ENCODE results near the gene ABI3BP. TPM values are rescaled to one million over a fixed set of nuclear protein-coding genes. Genes with fewer than 3 reads are reported as not detected.

The ABI3BP gene
- total RNA-seq, 3 donors from 2014 or later, result 13.5 to 70.8 (median 47.0) TPM

DNA sequence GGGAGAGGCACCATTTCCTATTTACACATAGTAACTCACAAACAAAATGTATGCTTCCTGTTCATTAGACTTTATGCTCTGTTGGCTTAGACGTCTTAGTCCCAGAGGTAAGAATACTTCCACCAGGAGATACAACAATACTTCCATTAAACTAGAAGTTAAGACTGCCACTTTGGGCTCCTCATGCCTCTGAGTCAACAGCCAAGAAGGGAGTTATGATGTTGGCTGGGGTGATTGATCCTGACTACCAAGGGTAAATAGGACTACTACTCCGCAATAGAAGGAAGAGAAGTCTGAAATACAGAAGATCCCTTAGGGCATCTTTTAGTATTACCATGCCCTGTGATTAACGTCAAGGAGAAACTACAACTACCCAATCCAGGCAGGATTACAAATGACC lies 43.5 kb upstream of the ABI3BP start:
- no peak overlapping the region for H3K4me3 ChIP-seq
- no peaks in the 10 kb centered on the region for H3K4me1 ChIP-seq (ENCODE audit: low read depth)
- no peak for DNase-seq
- TF ChIP-seq, protein P1, sequence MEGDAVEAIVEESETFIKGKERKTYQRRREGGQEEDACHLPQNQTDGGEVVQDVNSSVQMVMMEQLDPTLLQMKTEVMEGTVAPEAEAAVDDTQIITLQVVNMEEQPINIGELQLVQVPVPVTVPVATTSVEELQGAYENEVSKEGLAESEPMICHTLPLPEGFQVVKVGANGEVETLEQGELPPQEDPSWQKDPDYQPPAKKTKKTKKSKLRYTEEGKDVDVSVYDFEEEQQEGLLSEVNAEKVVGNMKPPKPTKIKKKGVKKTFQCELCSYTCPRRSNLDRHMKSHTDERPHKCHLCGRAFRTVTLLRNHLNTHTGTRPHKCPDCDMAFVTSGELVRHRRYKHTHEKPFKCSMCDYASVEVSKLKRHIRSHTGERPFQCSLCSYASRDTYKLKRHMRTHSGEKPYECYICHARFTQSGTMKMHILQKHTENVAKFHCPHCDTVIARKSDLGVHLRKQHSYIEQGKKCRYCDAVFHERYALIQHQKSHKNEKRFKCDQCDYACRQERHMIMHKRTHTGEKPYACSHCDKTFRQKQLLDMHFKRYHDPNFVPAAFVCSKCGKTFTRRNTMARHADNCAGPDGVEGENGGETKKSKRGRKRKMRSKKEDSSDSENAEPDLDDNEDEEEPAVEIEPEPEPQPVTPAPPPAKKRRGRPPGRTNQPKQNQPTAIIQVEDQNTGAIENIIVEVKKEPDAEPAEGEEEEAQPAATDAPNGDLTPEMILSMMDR (IDR thresholded peaks at IDR 0.05), result no peak
- no peak for ATAC-seq
- no peaks in the 10 kb centered on the region for H3K36me3 ChIP-seq (ENCODE audit: low read depth)
- intact Hi-C loops (cut with DNase I, micrococcal nuclease), result no loop called here
- peaks cover 7% of the 10 kb centered on the region for H3K9me3 ChIP-seq

DNA sequence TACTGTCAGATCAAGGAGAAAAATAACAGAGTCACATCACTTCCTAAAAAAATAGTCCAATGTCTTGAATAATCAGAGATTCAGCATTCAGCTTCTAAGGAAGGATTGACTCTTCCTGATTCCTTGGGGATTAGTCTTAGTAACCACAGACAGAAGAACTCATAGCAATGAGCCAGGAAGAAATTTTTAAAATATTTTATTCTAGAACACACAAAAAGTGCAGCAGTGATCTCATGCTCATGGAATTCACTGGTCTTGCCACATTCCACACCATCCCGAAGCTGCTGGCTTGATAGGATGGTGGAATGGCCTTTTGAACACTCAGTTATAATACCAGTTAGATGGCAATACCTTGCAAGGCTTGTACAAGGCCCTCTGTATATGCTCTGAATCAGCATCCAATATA lies 43.0 kb upstream of the ABI3BP start:
- Histone ChIP-seq H3K36me3 (ENCODE audit: low read depth) (no peaks in the 10 kb centered on the region), H3K4me1 (ENCODE audit: low read depth) (no peaks in the 10 kb centered on the region), H3K9me3 (peaks cover 7% of the 10 kb centered on the region), H3K4me3 (no peak overlapping the region)
- TF ChIP-seq, protein P1 (IDR thresholded peaks at IDR 0.05), result no peak
- peak; percentile 21 for ATAC-seq
- DNase-seq, result no peak
- intact Hi-C loops (cut with DNase I, micrococcal nuclease), result no loop called here

DNA sequence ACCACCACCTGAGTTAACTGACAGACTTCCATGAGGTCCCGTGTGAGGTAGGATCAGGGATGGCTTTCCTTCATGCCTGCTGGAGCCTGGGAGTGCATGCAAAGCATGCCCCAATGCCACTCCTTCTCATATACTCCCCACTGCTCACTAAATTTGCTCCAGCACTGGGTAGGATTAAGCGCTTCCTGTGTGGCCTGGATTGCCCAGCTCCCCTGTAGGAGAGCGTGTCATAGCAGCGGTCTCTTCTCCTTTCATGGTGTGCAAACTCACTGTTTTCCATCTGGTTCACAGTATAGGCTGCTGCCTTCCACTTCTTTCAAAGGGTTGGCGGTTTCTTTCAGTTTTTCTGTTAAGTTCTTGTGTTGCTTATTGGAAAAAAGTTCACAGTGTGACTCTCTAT lies 34.1 kb upstream of the ABI3BP start:
- no peak for ATAC-seq
- TF ChIP-seq, protein P1 (IDR thresholded peaks at IDR 0.05), result no peak
- no peak overlapping the region for H3K4me3 ChIP-seq
- no peaks in the 10 kb centered on the region for H3K4me1 ChIP-seq (ENCODE audit: low read depth)
- peaks cover 6% of the 10 kb centered on the region for H3K9me3 ChIP-seq
- intact Hi-C loops (cut with DNase I, micrococcal nuclease), result no loop called here
- DNase-seq, result no peak
- H3K36me3 ChIP-seq (ENCODE audit: low read depth), result no peaks in the 10 kb centered on the region

DNA sequence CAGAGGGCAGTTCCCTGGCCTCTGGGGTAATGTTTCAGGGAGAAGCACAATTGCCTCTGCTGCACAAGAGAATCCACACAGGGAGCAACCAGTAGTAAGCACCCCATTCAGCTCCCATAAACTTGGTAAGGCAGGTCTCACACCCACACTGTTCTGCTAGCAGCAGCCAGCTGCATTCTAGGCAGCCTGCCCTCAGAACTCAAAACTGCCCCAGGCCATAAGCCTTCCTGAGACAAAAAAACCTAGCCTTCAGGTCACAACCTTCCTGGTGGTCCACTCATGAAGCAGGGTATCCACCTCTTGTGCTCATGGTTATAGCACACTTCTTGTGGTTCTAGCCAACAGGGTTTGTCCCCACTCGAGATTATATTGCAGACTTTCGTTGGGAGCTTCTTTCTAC lies 33.7 kb upstream of the ABI3BP start:
- intact Hi-C loops (cut with DNase I, micrococcal nuclease), result no loop called here
- DNase-seq (no peak), ATAC-seq (no peak)
- Histone ChIP-seq H3K9me3 (peaks cover 2% of the 10 kb centered on the region), H3K36me3 (ENCODE audit: low read depth) (no peaks in the 10 kb centered on the region), H3K4me3 (no peak overlapping the region), H3K4me1 (ENCODE audit: low read depth) (no peaks in the 10 kb centered on the region)
- TF ChIP-seq, protein P1 (IDR thresholded peaks at IDR 0.05), result no peak

DNA sequence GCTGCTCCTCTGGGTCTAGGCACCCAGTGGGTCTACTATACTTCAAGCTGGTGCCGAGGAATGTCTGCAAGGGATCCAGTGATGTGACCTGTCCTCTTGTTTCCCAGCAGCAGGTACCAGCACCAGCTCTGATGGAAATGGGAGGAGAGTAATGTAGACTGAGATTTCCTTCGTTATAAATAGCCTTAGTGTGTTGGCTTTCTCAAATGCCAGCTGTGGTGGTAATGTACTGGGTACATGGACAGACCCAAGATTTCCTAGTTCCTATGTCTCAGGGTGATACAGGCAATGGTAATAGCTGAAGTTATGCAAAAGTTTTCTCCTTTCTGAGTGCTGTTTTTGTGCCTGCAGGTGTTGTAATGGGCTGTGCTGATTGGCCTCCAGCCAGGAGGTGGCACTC lies 33.0 kb upstream of the ABI3BP start:
- H3K4me3 ChIP-seq, result no peak overlapping the region
- H3K9me3 ChIP-seq, result no peaks in the 10 kb centered on the region
- TF ChIP-seq, protein P1 (IDR thresholded peaks at IDR 0.05), result no peak
- DNase-seq (no peak), ATAC-seq (no peak)
- intact Hi-C loops (cut with DNase I, micrococcal nuclease), result no loop called here
- H3K36me3 ChIP-seq (ENCODE audit: low read depth), result no peaks in the 10 kb centered on the region
- no peaks in the 10 kb centered on the region for H3K4me1 ChIP-seq (ENCODE audit: low read depth)

DNA sequence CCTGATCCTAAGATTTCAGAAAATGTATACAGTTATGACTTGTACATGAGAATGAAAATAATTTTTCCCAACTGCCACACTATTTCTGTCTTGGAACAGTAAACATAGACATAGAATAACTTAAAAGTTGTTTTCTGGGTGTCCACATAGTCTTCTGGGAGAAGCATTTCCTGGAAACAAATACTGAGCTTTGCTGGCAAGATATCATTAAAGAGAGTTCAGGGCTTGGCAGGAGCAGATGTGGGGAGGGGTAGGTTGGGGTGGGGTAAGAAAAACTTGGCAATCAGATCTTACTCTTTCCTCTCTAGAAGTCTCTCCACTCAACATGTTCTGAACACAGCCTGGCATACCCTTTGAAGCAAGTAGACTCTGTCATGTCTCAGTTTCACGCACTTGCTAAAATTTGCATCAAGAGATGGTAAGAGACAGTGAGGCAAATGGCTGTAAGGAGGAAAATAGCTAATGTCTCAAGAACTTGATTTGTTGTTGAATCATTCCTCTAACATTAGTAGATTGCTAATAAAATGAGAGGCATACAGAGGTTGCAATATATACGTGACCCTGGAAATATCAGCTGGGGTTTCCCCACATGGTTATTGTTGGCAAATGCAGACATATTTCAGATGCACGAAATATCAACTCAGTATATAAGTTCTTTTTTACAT lies 27.3 kb upstream of the ABI3BP start:
- intact Hi-C loops (cut with DNase I, micrococcal nuclease), result no loop called here
- Histone ChIP-seq H3K4me1 (ENCODE audit: low read depth) (no peaks in the 10 kb centered on the region), H3K9me3 (no peaks in the 10 kb centered on the region), H3K36me3 (ENCODE audit: low read depth) (no peaks in the 10 kb centered on the region), H3K4me3 (no peak overlapping the region)
- no peak for DNase-seq
- TF ChIP-seq, protein P1 (IDR thresholded peaks at IDR 0.05), result no peak
- no peak for ATAC-seq
